ENCODE results near the gene C6orf52. TPM values are rescaled to one million over a fixed set of nuclear protein-coding genes. Genes with fewer than 3 reads are reported as not detected.

The C6orf52 gene
- total RNA-seq, 1 donor from 2014 or later, result not detected

DNA sequence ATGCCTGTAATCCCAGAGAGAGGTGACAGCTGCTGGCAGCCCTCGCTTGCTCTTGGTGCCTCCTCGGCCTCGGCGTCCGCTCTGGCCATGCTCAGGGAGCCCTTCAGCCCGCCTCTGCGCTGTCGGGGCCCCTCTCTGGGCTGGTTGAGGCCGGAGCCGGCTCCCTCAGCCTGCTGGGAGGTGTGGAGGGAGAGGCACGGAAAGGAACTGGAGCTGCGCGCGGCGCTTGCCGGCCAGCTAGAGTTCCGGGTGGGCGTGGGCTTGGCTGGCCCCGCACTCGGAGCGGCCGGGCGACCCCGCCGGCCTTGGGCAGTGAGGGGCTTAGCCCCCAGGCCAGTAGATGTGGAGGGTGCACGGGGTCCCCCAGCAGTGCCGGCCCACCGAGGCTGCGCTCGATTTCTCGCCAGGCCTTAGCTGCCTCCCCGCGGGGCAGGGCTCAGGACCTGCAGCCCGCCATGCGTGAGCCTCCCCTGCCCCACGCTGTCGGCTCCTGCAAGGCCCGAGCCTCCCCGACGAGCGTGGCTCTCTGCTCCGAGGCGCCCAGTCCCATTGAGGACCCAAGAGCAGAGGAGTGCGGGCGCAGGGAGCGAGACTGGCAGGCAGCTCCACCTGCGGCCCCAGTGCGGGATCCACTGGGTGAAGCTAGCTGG is 34.6 kb downstream of the C6orf52 start:
- H3K27ac ChIP-seq, result no peak overlapping the region
- no peaks in the 10 kb centered on the region for H3K9me3 ChIP-seq
- no peaks in the 10 kb centered on the region for H3K4me1 ChIP-seq
- no peaks in the 10 kb centered on the region for H3K36me3 ChIP-seq
- intact Hi-C loops (cut with DNase I), result no loop called here
- DNase-seq (peak; percentile 65), ATAC-seq (peak; percentile 49)
- TF ChIP-seq, protein P1, sequence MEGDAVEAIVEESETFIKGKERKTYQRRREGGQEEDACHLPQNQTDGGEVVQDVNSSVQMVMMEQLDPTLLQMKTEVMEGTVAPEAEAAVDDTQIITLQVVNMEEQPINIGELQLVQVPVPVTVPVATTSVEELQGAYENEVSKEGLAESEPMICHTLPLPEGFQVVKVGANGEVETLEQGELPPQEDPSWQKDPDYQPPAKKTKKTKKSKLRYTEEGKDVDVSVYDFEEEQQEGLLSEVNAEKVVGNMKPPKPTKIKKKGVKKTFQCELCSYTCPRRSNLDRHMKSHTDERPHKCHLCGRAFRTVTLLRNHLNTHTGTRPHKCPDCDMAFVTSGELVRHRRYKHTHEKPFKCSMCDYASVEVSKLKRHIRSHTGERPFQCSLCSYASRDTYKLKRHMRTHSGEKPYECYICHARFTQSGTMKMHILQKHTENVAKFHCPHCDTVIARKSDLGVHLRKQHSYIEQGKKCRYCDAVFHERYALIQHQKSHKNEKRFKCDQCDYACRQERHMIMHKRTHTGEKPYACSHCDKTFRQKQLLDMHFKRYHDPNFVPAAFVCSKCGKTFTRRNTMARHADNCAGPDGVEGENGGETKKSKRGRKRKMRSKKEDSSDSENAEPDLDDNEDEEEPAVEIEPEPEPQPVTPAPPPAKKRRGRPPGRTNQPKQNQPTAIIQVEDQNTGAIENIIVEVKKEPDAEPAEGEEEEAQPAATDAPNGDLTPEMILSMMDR (IDR thresholded peaks at IDR 0.05), result no peak
- peak overlapping the region; percentile 31 for H3K4me3 ChIP-seq
- no peaks in the 10 kb centered on the region for H3K27me3 ChIP-seq

GRCh38 chr6:10658910-10659698 is 35.3 kb downstream of the C6orf52 start:
- Histone ChIP-seq H3K27ac (no peak overlapping the region), H3K4me3 (peak overlapping the region; percentile 31), H3K27me3 (no peaks in the 10 kb centered on the region), H3K36me3 (no peaks in the 10 kb centered on the region), H3K4me1 (no peaks in the 10 kb centered on the region), H3K9me3 (no peaks in the 10 kb centered on the region)
- ATAC-seq (no peak), DNase-seq (no peak)
- intact Hi-C loops (cut with DNase I), result no loop called here
- TF ChIP-seq, protein P1 (IDR thresholded peaks at IDR 0.05), result no peak

DNA sequence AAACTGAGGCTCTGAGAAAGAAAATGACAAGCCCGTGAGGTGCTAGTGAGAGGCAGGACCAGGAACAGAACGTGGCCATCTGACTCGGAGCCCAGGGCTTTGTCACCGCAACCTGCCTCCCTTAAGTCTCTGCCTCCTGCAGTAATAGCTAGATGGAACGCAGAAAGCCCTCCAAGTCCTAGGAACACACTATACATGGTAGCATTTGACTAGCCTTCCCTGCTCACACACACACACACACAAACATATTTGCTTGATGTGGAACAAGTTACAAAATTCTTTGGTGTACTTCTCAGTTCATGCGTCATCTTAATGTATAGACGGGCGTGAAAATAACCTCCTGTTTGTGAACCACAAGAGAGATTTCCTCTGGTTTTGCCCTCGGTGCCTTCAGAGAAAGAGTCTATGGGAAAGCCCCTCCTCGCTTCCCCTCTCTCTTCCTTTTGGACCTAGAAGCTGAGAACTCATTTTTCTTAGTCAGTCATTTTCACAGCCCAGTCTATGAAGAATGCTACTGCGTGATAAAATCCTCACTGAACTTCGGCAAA is 38.8 kb downstream of the C6orf52 start:
- DNase-seq, result no peak
- intact Hi-C loops (cut with DNase I), result no loop called here
- TF ChIP-seq, protein P1 (IDR thresholded peaks at IDR 0.05), result no peak
- H3K36me3 ChIP-seq, result no peaks in the 10 kb centered on the region
- H3K4me3 ChIP-seq, result no peak overlapping the region
- no peaks in the 10 kb centered on the region for H3K4me1 ChIP-seq
- no peak overlapping the region for H3K27ac ChIP-seq
- H3K9me3 ChIP-seq, result no peaks in the 10 kb centered on the region
- ATAC-seq, result no peak
- no peaks in the 10 kb centered on the region for H3K27me3 ChIP-seq

- intact Hi-C loops (cut with DNase I), result no loop called here
- no peak overlapping the region for H3K4me3 ChIP-seq
- no peaks in the 10 kb centered on the region for H3K9me3 ChIP-seq
- H3K27ac ChIP-seq, result no peak overlapping the region
- no peak for DNase-seq
- no peaks in the 10 kb centered on the region for H3K36me3 ChIP-seq
- ATAC-seq, result no peak
- H3K27me3 ChIP-seq, result no peaks in the 10 kb centered on the region
- TF ChIP-seq, protein P1 (IDR thresholded peaks at IDR 0.05), result no peak
- H3K4me1 ChIP-seq, result no peaks in the 10 kb centered on the region
Observed at GRCh38 chr6:10644225-10644624, 50.2 kb downstream of the C6orf52 start.

DNA sequence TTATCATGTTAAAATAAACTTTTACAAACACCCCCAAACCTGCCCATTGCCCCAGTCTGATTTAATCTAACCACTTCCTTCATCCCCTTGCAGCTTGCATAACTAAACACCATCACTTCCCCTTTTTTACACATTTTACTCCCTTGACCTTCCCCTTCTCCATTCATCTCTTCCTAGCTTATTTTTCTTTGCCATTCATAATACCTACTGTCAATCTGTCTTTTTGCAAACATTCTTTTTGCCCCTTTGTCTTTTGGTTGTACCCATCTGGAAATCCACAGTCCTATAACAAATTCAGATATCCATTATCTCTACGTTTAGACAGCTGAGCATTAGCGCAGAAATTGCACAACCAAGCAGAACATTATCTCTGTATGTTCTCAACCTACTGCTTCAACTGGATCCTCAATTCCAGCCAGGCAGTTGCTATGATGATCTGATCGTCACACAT is 51.2 kb downstream of the C6orf52 start:
- TF ChIP-seq, protein P1 (IDR thresholded peaks at IDR 0.05), result no peak
- H3K36me3 ChIP-seq, result no peaks in the 10 kb centered on the region
- ATAC-seq, result peak; percentile 84
- no peak overlapping the region for H3K27ac ChIP-seq
- H3K9me3 ChIP-seq, result no peaks in the 10 kb centered on the region
- H3K4me1 ChIP-seq, result no peaks in the 10 kb centered on the region
- H3K27me3 ChIP-seq, result no peaks in the 10 kb centered on the region
- intact Hi-C loops (cut with DNase I), result no loop called here
- H3K4me3 ChIP-seq, result no peak overlapping the region
- DNase-seq, result no peak
